IgD-negative memory B cell (primary cell): ENCODE measurements around the gene GALNT15. TPM values are rescaled to one million over a fixed set of nuclear protein-coding genes. Genes with fewer than 3 reads are reported as not detected.

ENCODE experiments used
- H3K27ac Mint-ChIP-seq, 3 donors: one replicate each; pipeline ENCODE4 v1.8.0; 2020 to 2022; ENCODE audit warnings: mild to moderate bottlenecking in 3 of 3, mixed read lengths in 3 of 3, moderate library complexity in 1 of 3
- H3K27me3 Mint-ChIP-seq: one replicate; pipeline ENCODE4 v1.8.0; 2021; ENCODE audit warnings: mixed read lengths
- H3K36me3 Mint-ChIP-seq: one replicate; pipeline ENCODE4 v1.8.0; 2020; ENCODE audit warnings: mild to moderate bottlenecking, mixed read lengths
- H3K4me1 Mint-ChIP-seq, 3 donors: one replicate each; pipeline ENCODE4 v1.8.0; 2020 to 2022; ENCODE audit warnings: mixed read lengths in 3 of 3, mild to moderate bottlenecking in 1 of 3
- H3K4me3 Mint-ChIP-seq, 4 donors: one replicate each; pipeline ENCODE4 v1.8.0; 2020 to 2022; ENCODE audit warnings: mild to moderate bottlenecking in 4 of 4, mixed read lengths in 4 of 4, moderate library complexity in 3 of 4
- H3K9me3 Mint-ChIP-seq, 3 donors: one replicate each; pipeline ENCODE4 v1.8.0; 2020 to 2021; ENCODE audit warnings: mixed read lengths in 3 of 3, mild to moderate bottlenecking in 1 of 3
- polyA plus RNA-seq: library from polyadenylated mRNA; unstranded; fragments of 300-500 nt; fragmentation: Illumina TruSeq; gene quantifications from one replicate; pipeline ENCODE4 v1.2.3, GENCODE V29; 2021

GALNT15 gene
- polyA plus RNA-seq, 1 donor from 2014 or later = not detected

- no peaks in the 10 kb centered on the region for H3K9me3 Mint-ChIP-seq
- no peaks in the 10 kb centered on the region for H3K4me1 Mint-ChIP-seq
- H3K36me3 Mint-ChIP-seq = no peaks in the 10 kb centered on the region
- H3K4me3 Mint-ChIP-seq = no peak overlapping the region
- H3K27ac Mint-ChIP-seq = no peak overlapping the region
- H3K27me3 Mint-ChIP-seq = peaks cover 6% of the 10 kb centered on the region
Observed at GRCh38 chr3:16216373-16216935, 42.0 kb downstream of the GALNT15 start.

GRCh38 chr3:16219777-16220176 lies 45.3 kb downstream of the GALNT15 start:
- Mint-ChIP-seq H3K4me1 (peaks cover 2 to 6% (median 3%) of the 10 kb centered on the region in 3 donors), H3K4me3 (no peak overlapping the region), H3K27ac (no peak overlapping the region), H3K27me3 (peaks cover 9% of the 10 kb centered on the region), H3K36me3 (no peaks in the 10 kb centered on the region), H3K9me3 (no peaks in the 10 kb centered on the region)

- Mint-ChIP-seq H3K27ac (no peak overlapping the region), H3K4me3 (peak overlapping the region in 1 of 4 donors; percentile 47), H3K4me1 (peaks cover 2 to 6% (median 3%) of the 10 kb centered on the region in 3 donors), H3K36me3 (no peaks in the 10 kb centered on the region), H3K9me3 (peaks cover 0 to 5% (median 0%) of the 10 kb centered on the region in 3 donors), H3K27me3 (peaks cover 9% of the 10 kb centered on the region)
Observed at GRCh38 chr3:16221990-16222389, 47.5 kb downstream of the GALNT15 start.

- Mint-ChIP-seq H3K27ac (no peak overlapping the region), H3K4me1 (peaks cover 2 to 6% (median 3%) of the 10 kb centered on the region in 3 donors), H3K36me3 (no peaks in the 10 kb centered on the region), H3K9me3 (peaks cover 0 to 5% (median 0%) of the 10 kb centered on the region in 3 donors), H3K27me3 (peaks cover 9% of the 10 kb centered on the region), H3K4me3 (peak overlapping the region in 1 of 4 donors; percentile 47)
Observed at GRCh38 chr3:16222547-16222946, 48.1 kb downstream of the GALNT15 start.

DNA sequence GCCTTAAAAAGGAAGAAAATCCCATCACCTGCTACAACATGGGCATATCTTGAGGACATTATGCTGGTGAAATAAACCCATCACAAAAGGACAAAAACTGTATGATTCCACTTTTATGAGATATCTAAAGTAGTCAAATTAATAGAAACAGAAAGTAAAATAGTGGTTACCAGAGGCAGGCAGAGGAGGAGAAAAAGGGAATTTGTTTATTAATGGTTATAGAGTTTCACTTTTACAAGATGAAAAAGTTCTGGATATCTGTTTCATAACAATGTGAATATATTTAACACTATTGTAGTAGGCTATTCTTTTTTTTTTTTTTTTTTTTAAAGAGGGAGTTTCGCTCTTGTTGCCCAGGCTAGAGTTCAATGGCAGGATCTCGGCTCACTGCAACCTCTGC lies 49.8 kb downstream of the GALNT15 start:
- H3K27ac Mint-ChIP-seq = no peak overlapping the region
- H3K27me3 Mint-ChIP-seq = peaks cover 10% of the 10 kb centered on the region
- peaks cover 0 to 5% (median 0%) of the 10 kb centered on the region in 3 donors for H3K9me3 Mint-ChIP-seq
- peaks cover 2 to 6% (median 3%) of the 10 kb centered on the region in 3 donors for H3K4me1 Mint-ChIP-seq
- no peak overlapping the region for H3K4me3 Mint-ChIP-seq
- H3K36me3 Mint-ChIP-seq = no peaks in the 10 kb centered on the region

GRCh38 chr3:16227566-16227965 lies 53.1 kb downstream of the GALNT15 start:
- peaks cover 0 to 5% (median 0%) of the 10 kb centered on the region in 3 donors for H3K9me3 Mint-ChIP-seq
- H3K4me3 Mint-ChIP-seq = no peak overlapping the region

DNA sequence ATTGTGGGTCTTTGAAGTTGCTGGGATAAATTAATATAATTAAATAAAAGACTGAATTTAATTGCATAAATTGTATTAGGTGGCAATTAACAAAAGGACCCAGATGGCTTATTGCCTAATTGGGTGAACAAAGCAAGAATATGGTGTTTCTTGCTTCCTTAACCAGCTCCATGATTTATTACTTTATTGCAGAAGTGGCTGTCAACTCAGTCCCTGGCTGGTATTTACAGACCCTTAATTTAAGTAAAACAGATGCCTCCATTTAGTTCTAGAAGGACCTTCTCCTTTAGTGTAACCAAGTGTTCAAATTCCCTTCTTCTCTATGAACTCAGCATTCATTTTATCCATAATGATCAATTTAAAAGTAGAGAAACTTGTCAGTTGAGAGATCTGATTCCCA lies 55.2 kb downstream of the GALNT15 start:
- peaks cover 5% of the 10 kb centered on the region for H3K27me3 Mint-ChIP-seq
- no peaks in the 10 kb centered on the region for H3K4me1 Mint-ChIP-seq
- H3K4me3 Mint-ChIP-seq = no peak overlapping the region
- peaks cover 0 to 9% (median 0%) of the 10 kb centered on the region in 3 donors for H3K9me3 Mint-ChIP-seq
- no peaks in the 10 kb centered on the region for H3K36me3 Mint-ChIP-seq
- H3K27ac Mint-ChIP-seq = no peak overlapping the region

More at GRCh38 chr3:16227566-16227965, 53.1 kb downstream of the GALNT15 start:
- peaks cover 2 to 6% (median 3%) of the 10 kb centered on the region in 3 donors for H3K4me1 Mint-ChIP-seq
- H3K36me3 Mint-ChIP-seq = no peaks in the 10 kb centered on the region
- H3K27ac Mint-ChIP-seq = no peak overlapping the region
- peaks cover 10% of the 10 kb centered on the region for H3K27me3 Mint-ChIP-seq

- no peaks in the 10 kb centered on the region for H3K4me1 Mint-ChIP-seq
- peaks cover 0 to 8% (median 0%) of the 10 kb centered on the region in 3 donors for H3K9me3 Mint-ChIP-seq
- H3K4me3 Mint-ChIP-seq = no peak overlapping the region
- no peak overlapping the region for H3K27ac Mint-ChIP-seq
- H3K27me3 Mint-ChIP-seq = peaks cover 7% of the 10 kb centered on the region
- no peaks in the 10 kb centered on the region for H3K36me3 Mint-ChIP-seq
Observed at GRCh38 chr3:16231983-16232382, 57.5 kb downstream of the GALNT15 start.

GRCh38 chr3:16233806-16234205 lies 59.3 kb downstream of the GALNT15 start:
- Mint-ChIP-seq H3K4me1 (no peaks in the 10 kb centered on the region), H3K36me3 (no peaks in the 10 kb centered on the region), H3K4me3 (no peak overlapping the region), H3K27me3 (peaks cover 4% of the 10 kb centered on the region), H3K27ac (no peak overlapping the region), H3K9me3 (peaks cover 0 to 8% (median 0%) of the 10 kb centered on the region in 3 donors)

DNA sequence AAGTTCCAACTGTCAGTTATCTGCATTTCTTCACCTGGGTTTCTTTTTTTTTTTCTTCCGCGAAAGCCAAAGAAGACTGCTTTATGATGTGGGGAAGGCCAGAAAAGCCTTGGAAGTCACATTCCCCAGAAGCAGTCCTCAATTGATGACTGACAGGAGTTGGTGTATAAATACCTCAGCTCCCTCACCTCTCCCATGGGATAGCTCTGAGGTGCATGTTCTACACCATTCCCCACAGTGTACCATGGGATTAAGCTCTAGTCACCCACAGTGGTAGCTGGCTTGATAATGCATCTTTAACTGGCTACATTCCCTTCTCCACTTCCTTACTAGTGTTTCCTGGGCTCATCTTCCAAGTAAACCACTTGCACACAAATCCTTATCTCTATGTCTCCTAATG lies 59.8 kb downstream of the GALNT15 start:
- no peaks in the 10 kb centered on the region for H3K36me3 Mint-ChIP-seq
- peaks cover 4% of the 10 kb centered on the region for H3K27me3 Mint-ChIP-seq
- no peak overlapping the region for H3K27ac Mint-ChIP-seq
- H3K4me1 Mint-ChIP-seq = no peaks in the 10 kb centered on the region
- H3K4me3 Mint-ChIP-seq = no peak overlapping the region
- peaks cover 0 to 8% (median 0%) of the 10 kb centered on the region in 3 donors for H3K9me3 Mint-ChIP-seq

DNA sequence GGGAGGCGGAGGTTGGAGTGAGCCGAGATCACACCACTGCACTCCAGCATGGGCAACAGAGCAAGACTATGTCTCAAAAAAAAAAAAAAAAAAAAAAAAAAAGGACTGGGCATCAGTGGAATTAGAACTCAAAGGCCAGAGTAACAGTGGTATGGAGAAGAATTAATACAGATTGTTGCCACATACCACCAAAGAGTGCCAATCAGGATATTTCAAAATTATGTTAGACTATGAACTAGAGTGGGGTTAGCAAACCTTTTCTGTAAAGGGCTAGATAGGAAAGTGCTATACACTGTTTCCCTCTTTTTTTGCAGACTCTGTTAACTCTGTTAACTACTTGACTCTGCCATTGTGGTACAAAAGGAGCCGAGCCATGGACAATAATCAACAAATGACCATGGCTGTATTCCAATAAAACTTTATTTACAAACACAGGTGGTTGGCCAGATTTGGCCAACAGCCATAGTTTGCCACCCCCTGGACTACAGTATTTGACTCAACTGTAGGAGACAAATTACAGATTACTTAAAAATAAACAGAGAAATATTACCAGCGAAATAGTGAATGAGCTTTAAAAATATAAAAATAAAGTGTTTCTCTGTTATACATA lies 61.7 kb downstream of the GALNT15 start:
- H3K4me1 Mint-ChIP-seq = no peaks in the 10 kb centered on the region
- no peaks in the 10 kb centered on the region for H3K36me3 Mint-ChIP-seq
- H3K4me3 Mint-ChIP-seq = no peak overlapping the region
- H3K9me3 Mint-ChIP-seq = peaks cover 0 to 8% (median 0%) of the 10 kb centered on the region in 3 donors
- H3K27ac Mint-ChIP-seq = no peak overlapping the region
- peaks cover 4% of the 10 kb centered on the region for H3K27me3 Mint-ChIP-seq

DNA sequence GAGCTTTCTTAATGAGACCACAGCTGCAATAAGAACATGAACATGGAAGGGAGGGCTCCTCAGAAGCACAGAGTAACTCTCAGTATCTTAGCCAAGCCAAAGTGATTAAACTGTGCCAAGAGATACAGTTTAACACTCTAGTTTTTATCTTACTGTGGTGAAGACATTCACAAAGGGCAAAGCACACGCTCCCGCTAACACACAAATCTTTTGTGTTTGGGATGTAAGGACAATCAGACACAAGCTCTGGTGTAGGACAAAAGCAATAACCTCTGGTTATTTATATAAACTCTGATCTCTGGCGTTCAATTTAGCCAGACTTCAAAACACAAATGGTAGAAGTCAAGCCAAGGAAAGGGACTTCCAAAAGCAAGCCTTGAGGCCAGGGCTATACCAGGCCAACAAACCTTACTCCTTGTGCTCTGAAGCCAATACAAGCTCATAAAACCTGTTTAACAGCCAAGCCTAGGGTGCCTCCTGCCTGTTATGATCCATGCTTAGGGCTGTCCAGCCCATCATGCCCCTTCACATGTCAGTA lies 62.4 kb downstream of the GALNT15 start:
- Mint-ChIP-seq H3K27ac (no peak overlapping the region), H3K36me3 (no peaks in the 10 kb centered on the region), H3K4me1 (no peaks in the 10 kb centered on the region), H3K9me3 (peaks cover 0 to 8% (median 0%) of the 10 kb centered on the region in 3 donors), H3K27me3 (peaks cover 4% of the 10 kb centered on the region), H3K4me3 (no peak overlapping the region)

DNA sequence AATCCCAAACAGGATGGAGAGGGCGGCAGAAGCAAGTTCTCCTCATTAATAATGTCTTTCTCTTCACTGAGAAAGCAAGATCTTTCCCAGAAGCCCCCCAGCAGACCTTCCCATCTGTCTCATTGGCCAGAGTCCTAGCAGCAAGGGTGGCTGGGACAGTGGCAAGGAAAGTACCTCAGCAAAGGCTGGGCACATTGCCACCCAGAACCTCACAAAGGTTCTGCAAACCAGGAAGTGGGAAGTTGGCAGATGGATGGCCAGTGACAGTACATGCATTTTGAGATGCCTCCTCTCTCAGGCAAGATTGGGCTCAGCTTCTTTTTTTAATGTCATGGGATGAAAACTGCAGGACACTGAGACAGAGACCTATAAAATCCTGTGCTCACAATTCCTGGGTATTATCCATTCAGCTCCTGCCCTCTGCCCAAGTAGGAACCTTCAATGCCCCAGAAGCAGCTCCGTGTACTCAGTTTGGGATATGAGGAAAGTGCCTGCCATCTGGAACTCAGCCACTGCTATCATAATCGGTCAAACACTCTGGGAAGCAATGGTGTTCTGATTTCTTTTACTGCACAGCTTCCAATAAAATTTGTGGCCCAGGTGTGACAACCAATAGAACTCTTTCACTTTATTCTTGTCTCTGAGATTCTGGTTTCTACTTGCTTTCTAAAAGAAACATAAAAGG lies 64.7 kb downstream of the GALNT15 start:
- H3K9me3 Mint-ChIP-seq = peaks cover 0 to 8% (median 0%) of the 10 kb centered on the region in 3 donors
- no peaks in the 10 kb centered on the region for H3K4me1 Mint-ChIP-seq
- no peaks in the 10 kb centered on the region for H3K36me3 Mint-ChIP-seq
- no peak overlapping the region for H3K27ac Mint-ChIP-seq
- peaks cover 8% of the 10 kb centered on the region for H3K27me3 Mint-ChIP-seq
- H3K4me3 Mint-ChIP-seq = no peak overlapping the region

- Mint-ChIP-seq H3K4me1 (no peaks in the 10 kb centered on the region), H3K9me3 (peaks cover 0 to 4% (median 0%) of the 10 kb centered on the region in 3 donors), H3K36me3 (no peaks in the 10 kb centered on the region), H3K4me3 (no peak overlapping the region), H3K27me3 (peaks cover 8% of the 10 kb centered on the region), H3K27ac (no peak overlapping the region)
Observed at GRCh38 chr3:16239780-16240179, 65.3 kb downstream of the GALNT15 start.
